ENCODE results near the gene XRCC1.

- TF ChIP-seq ZBTB2 (IDR thresholded peaks at IDR 0.05) (no peak), MAZ (CRISPR knock-in tag; conservative IDR thresholded peaks at IDR 0.05 in 1 of 2, IDR thresholded peaks at IDR 0.05 in 1 of 2) (no peak), EZH2 (IDR thresholded peaks at IDR 0.05; ENCODE audit: borderline replicate concordance, low read depth, low read length) (no peak), RFX5 (IDR thresholded peaks at IDR 0.05; ENCODE audit: low read depth, low read length) (no peak)
Observed at GRCh38 chr19:43606569-43607229, 31.4 kb upstream of the XRCC1 start.
